OCI-LY3 (cell line): ENCODE data around the gene TMEM256.

ENCODE experiments used
- EZH2phosphoT487 ChIP-seq: fragments of 200-600 bp; shearing (Covaris generic); IDR thresholded peaks from 2 replicates; pipeline ENCODE4 v1.6.1; 2018; ENCODE audit warnings: antibody characterized with exemption, mixed run types, low read depth
- TF ChIP-seq, protein P1 (sequence below): fragments of 200-600, 300-600 bp; sonication (generic); IDR thresholded peaks from 2 replicates; pipeline ENCODE4 v1.5.1; 2014; ENCODE audit warnings: antibody characterized with exemption, low read length, low read depth

DNA sequence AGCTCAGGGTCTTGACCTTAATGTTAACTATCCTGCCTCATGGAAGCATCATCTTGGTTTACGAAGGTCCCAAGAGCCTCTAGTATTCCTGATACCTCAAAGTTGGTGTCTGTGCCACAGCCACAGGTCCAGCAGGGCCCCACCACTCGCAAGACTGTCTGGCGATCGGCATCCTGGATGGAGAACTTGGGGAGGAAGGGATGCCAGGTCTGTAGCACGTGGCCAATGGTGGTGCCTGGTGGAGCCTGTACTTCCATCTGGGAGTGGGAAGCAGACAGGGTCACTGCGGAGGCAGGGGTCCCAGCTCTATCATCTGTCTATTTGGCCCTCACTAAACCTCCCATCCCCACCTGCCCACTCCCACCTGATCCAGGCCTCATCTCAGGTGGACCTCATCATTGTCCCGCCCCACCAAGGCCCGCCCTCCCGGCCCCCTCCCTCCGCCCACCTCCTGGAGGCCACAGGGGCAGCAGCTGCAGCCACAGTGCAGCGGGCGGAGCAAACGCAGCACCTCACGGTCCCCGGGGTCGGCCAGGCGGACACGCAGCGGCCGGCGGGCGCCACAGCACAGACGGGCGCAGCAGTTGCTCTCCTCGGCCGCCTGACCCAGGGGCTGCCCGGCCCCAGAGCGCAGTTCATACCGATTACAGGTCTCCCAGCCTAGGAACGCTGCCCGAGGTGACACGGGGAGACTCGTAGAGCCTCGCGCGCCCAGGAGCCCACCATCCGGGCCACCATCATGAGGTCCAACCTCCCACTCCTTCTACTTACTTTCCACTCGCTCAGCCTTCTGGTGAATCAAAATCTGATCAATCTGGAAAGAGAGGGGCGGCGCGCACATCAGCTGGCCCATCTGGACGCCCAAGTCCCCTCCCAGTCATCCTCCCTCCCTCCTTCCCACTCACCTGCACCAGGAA lies 10.9 kb downstream of the TMEM256 start:
- TF ChIP-seq, protein P1, sequence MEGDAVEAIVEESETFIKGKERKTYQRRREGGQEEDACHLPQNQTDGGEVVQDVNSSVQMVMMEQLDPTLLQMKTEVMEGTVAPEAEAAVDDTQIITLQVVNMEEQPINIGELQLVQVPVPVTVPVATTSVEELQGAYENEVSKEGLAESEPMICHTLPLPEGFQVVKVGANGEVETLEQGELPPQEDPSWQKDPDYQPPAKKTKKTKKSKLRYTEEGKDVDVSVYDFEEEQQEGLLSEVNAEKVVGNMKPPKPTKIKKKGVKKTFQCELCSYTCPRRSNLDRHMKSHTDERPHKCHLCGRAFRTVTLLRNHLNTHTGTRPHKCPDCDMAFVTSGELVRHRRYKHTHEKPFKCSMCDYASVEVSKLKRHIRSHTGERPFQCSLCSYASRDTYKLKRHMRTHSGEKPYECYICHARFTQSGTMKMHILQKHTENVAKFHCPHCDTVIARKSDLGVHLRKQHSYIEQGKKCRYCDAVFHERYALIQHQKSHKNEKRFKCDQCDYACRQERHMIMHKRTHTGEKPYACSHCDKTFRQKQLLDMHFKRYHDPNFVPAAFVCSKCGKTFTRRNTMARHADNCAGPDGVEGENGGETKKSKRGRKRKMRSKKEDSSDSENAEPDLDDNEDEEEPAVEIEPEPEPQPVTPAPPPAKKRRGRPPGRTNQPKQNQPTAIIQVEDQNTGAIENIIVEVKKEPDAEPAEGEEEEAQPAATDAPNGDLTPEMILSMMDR = no peak
- TF ChIP-seq EZH2phosphoT487 = no peak
